ENCODE measurements around the gene STMN1.

Gene STMN1

DNA sequence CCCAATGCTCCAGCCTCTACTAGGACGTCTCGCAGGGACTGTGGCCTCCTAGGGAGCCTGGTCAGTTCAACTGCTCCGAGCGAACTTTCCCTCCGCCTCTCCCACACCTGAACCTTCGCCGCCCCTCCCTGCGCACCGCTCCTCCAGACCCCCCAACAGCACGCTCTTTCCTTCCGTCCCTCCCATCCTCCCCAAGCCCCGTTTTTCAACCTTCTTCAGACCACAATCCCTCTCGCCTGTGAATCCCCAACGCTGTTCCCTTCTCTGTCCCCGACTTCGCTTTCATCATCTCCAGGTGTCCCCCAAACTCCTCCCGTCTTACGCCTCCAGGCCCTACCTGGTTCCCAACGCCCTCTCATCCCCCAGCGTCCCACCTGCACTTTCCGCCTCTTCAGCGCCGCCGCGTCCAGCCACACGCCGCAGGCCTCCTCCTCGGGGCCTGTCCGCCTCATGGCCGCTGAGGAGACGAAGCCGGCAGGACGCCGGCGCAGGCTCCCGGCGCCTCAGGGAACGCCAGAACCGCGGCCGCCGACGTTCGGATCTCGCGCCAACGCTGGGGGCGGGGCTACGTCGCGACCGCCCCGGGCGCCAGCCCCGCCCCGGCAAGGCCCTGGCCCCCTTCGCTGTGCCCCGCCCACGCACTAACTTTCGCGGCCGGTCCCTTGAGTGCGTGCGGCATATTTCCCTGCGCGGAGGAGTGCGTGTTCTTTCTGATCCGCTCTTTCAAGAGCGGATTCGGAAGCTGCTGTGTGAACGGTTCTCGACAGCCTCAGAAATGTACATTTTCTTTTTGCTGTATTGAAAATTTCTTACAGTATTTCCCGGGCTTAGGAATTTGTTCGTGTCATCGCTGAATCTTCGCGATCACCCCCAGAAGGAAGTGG lies 47.1 kb downstream of the STMN1 start, which contains the start of gene AUNIP:
TSS of gene AUNIP (minus strand) at position 552 of the 884 bp plus-strand sequence. CDS start at position 452, 100 bp downstream.
- H3K27ac ChIP-seq: peak within 1 kb of the TSS; percentile 80
- peaks cover 11% of the 10 kb centered on the region for H3K36me3 ChIP-seq
- peak; percentile 37 for TF ChIP-seq CTCF (IDR thresholded peaks at IDR 0.05)
- peak within 1 kb of the TSS; percentile 76 to 77 for H3K4me3 ChIP-seq (ENCODE audit: low read depth in 1 of 2, low read length in 1 of 2)
- H3K4me1 ChIP-seq (ENCODE audit: control insufficient read depth in 1 of 2, insufficient read depth in 1 of 2, low read depth in 1 of 2, low read length in 1 of 2): peaks cover 39 to 43% of the 10 kb centered on the region in 2 experiments
- no peaks in the 10 kb centered on the region for H3K27me3 ChIP-seq
- no peaks in the 10 kb centered on the region for H3K9me3 ChIP-seq

DNA sequence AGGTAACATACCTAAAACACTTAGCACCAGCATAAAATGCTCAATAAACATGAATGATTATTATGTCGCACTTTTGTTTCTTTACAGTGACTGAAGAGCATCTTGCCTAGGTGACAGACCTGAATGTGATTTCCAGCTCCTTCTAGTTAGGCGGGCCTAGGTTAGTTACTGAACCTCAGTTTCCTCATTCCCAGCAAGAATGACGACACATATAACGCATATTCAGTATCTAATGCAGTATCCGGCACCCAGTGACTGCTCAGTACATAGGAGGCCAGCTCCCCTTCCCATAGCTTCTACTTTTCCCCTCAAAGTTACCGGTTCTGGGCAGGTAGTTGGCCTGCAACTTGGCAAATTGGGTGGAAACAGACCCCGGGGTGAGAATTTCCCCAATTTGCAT lies 47.7 kb downstream of the STMN1 start:
- H3K36me3 ChIP-seq: peaks cover 11% of the 10 kb centered on the region
- H3K4me3 ChIP-seq (ENCODE audit: low read depth in 1 of 2, low read length in 1 of 2): peak overlapping the region; percentile 76 to 77
- no peaks in the 10 kb centered on the region for H3K27me3 ChIP-seq
- H3K4me1 ChIP-seq (ENCODE audit: control insufficient read depth in 1 of 2, insufficient read depth in 1 of 2, low read depth in 1 of 2, low read length in 1 of 2): peaks cover 39 to 43% of the 10 kb centered on the region in 2 experiments
- no peak for TF ChIP-seq CTCF (IDR thresholded peaks at IDR 0.05)
- peak overlapping the region; percentile 80 for H3K27ac ChIP-seq
- H3K9me3 ChIP-seq: no peaks in the 10 kb centered on the region

DNA sequence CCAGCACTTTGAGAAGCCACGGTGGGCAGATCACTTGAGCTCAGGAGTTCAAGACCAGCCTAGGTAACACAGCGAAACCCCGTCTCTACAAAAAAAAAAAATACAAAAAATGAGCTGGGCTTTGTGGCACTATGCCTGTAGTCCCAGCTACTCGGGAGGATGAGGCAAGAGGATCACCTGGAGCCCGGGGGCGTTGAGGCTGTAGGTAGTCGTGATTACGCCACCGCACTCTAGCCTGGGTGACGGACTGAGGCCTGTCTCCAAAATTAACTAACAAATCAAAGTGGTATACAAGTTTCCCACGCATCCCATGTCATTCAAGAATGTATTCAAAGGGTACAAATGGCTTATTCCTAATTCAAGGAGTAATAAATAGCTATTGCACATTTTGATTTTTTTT lies 49.4 kb downstream of the STMN1 start:
- Histone ChIP-seq H3K27me3 (no peaks in the 10 kb centered on the region), H3K4me3 (ENCODE audit: low read depth in 1 of 2, low read length in 1 of 2) (no peak overlapping the region), H3K36me3 (no peaks in the 10 kb centered on the region), H3K9me3 (no peaks in the 10 kb centered on the region), H3K27ac (no peak overlapping the region), H3K4me1 (ENCODE audit: control insufficient read depth in 1 of 2, insufficient read depth in 1 of 2, low read depth in 1 of 2, low read length in 1 of 2) (peaks cover 33 to 35% of the 10 kb centered on the region in 2 experiments)
- TF ChIP-seq CTCF (IDR thresholded peaks at IDR 0.05): no peak

GRCh38 chr1:25854554-25854953 lies 51.7 kb downstream of the STMN1 start:
- no peaks in the 10 kb centered on the region for H3K36me3 ChIP-seq
- no peak overlapping the region for H3K27ac ChIP-seq
- no peak overlapping the region for H3K4me3 ChIP-seq (ENCODE audit: low read depth in 1 of 2, low read length in 1 of 2)
- TF ChIP-seq CTCF (IDR thresholded peaks at IDR 0.05): no peak
- peaks cover 11 to 12% of the 10 kb centered on the region in 2 experiments for H3K4me1 ChIP-seq (ENCODE audit: control insufficient read depth in 1 of 2, insufficient read depth in 1 of 2, low read depth in 1 of 2, low read length in 1 of 2)
- H3K27me3 ChIP-seq: no peaks in the 10 kb centered on the region
- H3K9me3 ChIP-seq: no peaks in the 10 kb centered on the region

All from neutrophil (primary cell).